Activated T-cell treated with anti-CD3 and anti-CD28 coated beads, Interleukin-2, amount 50 U/mL, for 24 hours (primary cell): Measurements from ENCODE around the gene CYP27C1.
"Not testable (repeated sequence)": the region's sequence is repeated elsewhere in the genome, so short reads cannot be mapped to it uniquely, and the experiment has no call there.

ENCODE experiments used
- DNase-seq: peaks from one replicate; pipeline ENCODE4 v3.0.0-alpha.2; 2020
- H3K27ac Mint-ChIP-seq: 2 replicates; pipeline ENCODE4 v1.8.0; 2020; ENCODE audit warnings: mild to moderate bottlenecking, mixed read lengths
- H3K27me3 Mint-ChIP-seq: 2 replicates; pipeline ENCODE4 v1.8.0; 2020; ENCODE audit warnings: mixed read lengths
- H3K36me3 Mint-ChIP-seq: 2 replicates; pipeline ENCODE4 v1.8.0; 2020; ENCODE audit warnings: low read depth, mixed read lengths
- H3K4me1 Mint-ChIP-seq: 2 replicates; pipeline ENCODE4 v1.8.0; 2020; ENCODE audit warnings: low read depth, mixed read lengths
- H3K4me3 Mint-ChIP-seq: 2 replicates; pipeline ENCODE4 v1.8.0; 2020; ENCODE audit warnings: mild to moderate bottlenecking, moderate library complexity, mixed read lengths
- H3K9me3 Mint-ChIP-seq: 2 replicates; pipeline ENCODE4 v1.8.0; 2020; ENCODE audit warnings: mixed read lengths

CYP27C1 gene, protein sequence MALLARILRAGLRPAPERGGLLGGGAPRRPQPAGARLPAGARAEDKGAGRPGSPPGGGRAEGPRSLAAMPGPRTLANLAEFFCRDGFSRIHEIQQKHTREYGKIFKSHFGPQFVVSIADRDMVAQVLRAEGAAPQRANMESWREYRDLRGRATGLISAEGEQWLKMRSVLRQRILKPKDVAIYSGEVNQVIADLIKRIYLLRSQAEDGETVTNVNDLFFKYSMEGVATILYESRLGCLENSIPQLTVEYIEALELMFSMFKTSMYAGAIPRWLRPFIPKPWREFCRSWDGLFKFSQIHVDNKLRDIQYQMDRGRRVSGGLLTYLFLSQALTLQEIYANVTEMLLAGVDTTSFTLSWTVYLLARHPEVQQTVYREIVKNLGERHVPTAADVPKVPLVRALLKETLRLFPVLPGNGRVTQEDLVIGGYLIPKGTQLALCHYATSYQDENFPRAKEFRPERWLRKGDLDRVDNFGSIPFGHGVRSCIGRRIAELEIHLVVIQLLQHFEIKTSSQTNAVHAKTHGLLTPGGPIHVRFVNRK

GRCh38 chr2:127220102-127220767 lies at the start of gene CYP27C1:
TSS of gene CYP27C1 (minus strand) at chr2:127220299. CDS start at chr2:127220270, 29 bp downstream.
- Mint-ChIP-seq H3K9me3 (peaks cover 2% of the 10 kb centered on the region), H3K4me3 (peak within 1 kb of the TSS; percentile 75), H3K27ac (no peak within 1 kb of the TSS), H3K4me1 (peaks cover 15% of the 10 kb centered on the region), H3K36me3 (no peaks in the 10 kb centered on the region), H3K27me3 (peaks cover 73% of the 10 kb centered on the region)
- no peak for DNase-seq

- Mint-ChIP-seq H3K27me3 (no peaks in the 10 kb centered on the region), H3K4me3 (no peak overlapping the region), H3K36me3 (peaks cover 95% of the 10 kb centered on the region), H3K9me3 (no peaks in the 10 kb centered on the region), H3K4me1 (no peaks in the 10 kb centered on the region), H3K27ac (no peak overlapping the region)
- DNase-seq, result no peak
Observed at GRCh38 chr2:127261804-127262406, 41.8 kb upstream of the CYP27C1 start.

DNA sequence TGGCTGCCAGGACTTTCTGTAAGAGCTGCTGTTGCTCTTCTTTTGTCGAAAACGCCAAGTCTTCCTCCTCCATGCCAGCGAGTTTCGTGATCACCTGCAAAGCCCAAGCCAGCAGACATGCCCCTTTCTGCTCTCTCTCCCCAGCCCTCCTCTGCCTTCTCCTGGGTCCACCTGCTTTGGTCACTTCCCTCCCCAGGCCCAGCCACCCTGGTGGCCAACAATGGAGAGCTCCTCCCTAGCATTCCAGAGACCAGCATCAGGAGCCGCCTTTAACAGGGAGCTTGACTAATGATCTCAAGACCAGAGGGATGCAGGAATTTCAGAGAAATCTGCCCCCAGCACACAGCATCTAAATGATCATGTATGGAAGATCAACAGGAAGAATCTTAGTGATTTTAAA lies 39.3 kb upstream of the CYP27C1 start:
- no peak overlapping the region for H3K27ac Mint-ChIP-seq
- no peak for DNase-seq
- no peak overlapping the region for H3K4me3 Mint-ChIP-seq
- H3K9me3 Mint-ChIP-seq, result no peaks in the 10 kb centered on the region
- H3K36me3 Mint-ChIP-seq, result peaks cover 93% of the 10 kb centered on the region
- H3K27me3 Mint-ChIP-seq, result no peaks in the 10 kb centered on the region
- no peaks in the 10 kb centered on the region for H3K4me1 Mint-ChIP-seq

GRCh38 chr2:127256866-127257265 lies 36.8 kb upstream of the CYP27C1 start:
- Mint-ChIP-seq H3K27me3 (no peaks in the 10 kb centered on the region), H3K4me3 (no peak overlapping the region), H3K4me1 (no peaks in the 10 kb centered on the region), H3K36me3 (peaks cover 85% of the 10 kb centered on the region), H3K9me3 (no peaks in the 10 kb centered on the region), H3K27ac (no peak overlapping the region)
- DNase-seq, result no peak

- H3K4me3 Mint-ChIP-seq, result no peak overlapping the region
- no peak for DNase-seq
- peaks cover 83% of the 10 kb centered on the region for H3K36me3 Mint-ChIP-seq
- H3K4me1 Mint-ChIP-seq, result no peaks in the 10 kb centered on the region
- H3K27me3 Mint-ChIP-seq, result no peaks in the 10 kb centered on the region
- peak overlapping the region; percentile 44 for H3K27ac Mint-ChIP-seq
- no peaks in the 10 kb centered on the region for H3K9me3 Mint-ChIP-seq
Observed at GRCh38 chr2:127256381-127256780, 36.3 kb upstream of the CYP27C1 start.

DNA sequence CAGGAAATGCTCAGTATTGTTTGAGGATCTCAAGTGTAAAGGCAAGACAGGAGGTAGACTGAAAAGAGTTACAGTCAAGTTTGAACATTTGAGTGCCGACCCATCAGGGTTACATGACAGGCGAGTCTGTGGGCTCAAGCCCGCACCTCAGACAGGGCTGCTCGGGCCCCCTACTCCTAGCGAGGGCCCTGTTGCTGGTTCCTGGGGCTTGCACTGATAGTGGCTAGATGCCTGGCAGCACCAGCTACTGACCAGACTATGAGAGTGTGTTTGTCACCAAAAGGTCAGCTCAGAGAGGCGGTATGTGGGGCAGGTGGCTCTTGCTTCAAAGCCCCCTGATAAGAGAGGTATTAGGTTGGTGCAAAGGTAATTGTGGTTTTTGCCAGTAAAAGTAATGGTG lies 35.6 kb upstream of the CYP27C1 start:
- Mint-ChIP-seq H3K4me3 (no peak overlapping the region), H3K27me3 (no peaks in the 10 kb centered on the region), H3K36me3 (peaks cover 79% of the 10 kb centered on the region), H3K9me3 (no peaks in the 10 kb centered on the region), H3K27ac (no peak overlapping the region), H3K4me1 (no peaks in the 10 kb centered on the region)
- DNase-seq, result no peak

DNA sequence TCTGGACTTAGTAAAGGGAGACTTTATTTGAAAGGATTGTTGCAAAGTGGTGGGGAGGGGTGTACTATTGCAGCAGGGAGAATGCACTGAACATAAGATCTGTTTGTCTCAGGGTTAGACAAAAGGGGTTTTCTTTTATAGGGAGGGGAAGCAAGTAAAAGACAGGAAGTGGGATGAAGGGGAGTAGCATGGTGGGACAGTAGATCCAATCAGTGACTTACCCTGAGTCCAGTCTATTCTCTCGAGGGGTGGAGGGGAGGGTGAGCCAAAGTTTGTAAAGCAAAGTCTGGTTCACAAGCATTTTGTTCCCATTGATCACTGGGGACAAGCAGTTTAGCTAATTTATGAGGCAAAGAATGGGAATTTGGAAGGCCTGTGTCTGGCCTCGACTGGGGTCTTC lies 35.0 kb upstream of the CYP27C1 start:
- H3K36me3 Mint-ChIP-seq, result peaks cover 76% of the 10 kb centered on the region
- H3K4me3 Mint-ChIP-seq, result no peak overlapping the region
- H3K4me1 Mint-ChIP-seq, result no peaks in the 10 kb centered on the region
- no peaks in the 10 kb centered on the region for H3K27me3 Mint-ChIP-seq
- H3K27ac Mint-ChIP-seq, result peak overlapping the region; percentile 45
- DNase-seq, result no peak
- H3K9me3 Mint-ChIP-seq, result no peaks in the 10 kb centered on the region

DNA sequence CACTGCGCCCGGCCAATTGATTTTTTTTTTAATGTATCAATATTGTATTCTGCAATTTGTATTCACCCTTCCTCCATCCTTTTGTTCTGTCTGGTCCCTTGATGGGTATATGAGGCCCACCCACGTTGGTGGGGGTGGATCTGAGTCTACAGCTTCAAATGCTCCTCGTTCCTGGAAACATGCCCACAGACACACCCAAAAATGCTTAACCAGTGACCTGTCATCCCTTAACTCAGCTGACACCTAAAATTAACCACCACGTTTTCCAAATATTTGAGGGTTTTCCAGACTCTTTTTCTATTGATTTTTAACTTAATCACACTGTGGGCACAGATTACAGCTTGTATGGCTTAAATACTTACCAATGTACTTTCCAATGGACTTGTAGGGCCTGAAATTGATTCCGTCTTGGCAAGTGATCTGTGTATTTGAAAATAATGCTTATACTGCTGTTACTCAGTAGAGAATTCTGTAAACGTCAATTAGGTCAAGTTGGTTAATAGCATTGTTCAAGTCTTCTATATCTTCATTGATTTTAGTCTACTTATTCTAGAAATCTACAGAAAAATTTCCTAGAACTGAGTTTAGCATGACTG lies 34.4 kb upstream of the CYP27C1 start:
- H3K36me3 Mint-ChIP-seq, result peaks cover 70% of the 10 kb centered on the region
- no peak overlapping the region for H3K27ac Mint-ChIP-seq
- H3K27me3 Mint-ChIP-seq, result no peaks in the 10 kb centered on the region
- no peak for DNase-seq
- no peaks in the 10 kb centered on the region for H3K9me3 Mint-ChIP-seq
- no peak overlapping the region for H3K4me3 Mint-ChIP-seq
- no peaks in the 10 kb centered on the region for H3K4me1 Mint-ChIP-seq

- peaks cover 16% of the 10 kb centered on the region for H3K9me3 Mint-ChIP-seq
Observed at GRCh38 chr2:127241184-127241583, 21.1 kb upstream of the CYP27C1 start.

DNA sequence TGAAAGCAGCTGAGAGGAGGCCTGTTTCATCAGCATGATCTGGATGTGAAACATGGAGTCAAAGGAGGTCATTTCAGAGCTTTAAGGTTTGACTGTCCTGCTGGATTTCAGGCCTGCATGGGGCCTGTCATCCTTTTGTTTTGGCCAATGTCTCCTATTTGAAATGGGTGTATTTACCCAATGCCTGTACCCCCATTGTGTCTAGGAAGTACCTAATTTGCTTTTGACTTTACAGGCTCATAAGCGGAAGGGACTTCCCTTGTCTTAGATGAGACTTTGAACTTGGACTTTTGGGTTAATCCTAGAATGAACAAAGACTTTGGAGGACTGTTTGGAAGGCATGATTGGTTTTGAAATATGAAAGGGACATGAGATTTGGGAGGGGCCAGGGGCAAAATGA lies 19.3 kb upstream of the CYP27C1 start:
- H3K27me3 Mint-ChIP-seq, result no peaks in the 10 kb centered on the region
- no peak for DNase-seq
- H3K9me3 Mint-ChIP-seq, result peaks cover 16% of the 10 kb centered on the region
- H3K36me3 Mint-ChIP-seq, result no peaks in the 10 kb centered on the region
- H3K4me3 Mint-ChIP-seq, result no peak overlapping the region
- no peak overlapping the region for H3K27ac Mint-ChIP-seq
- no peaks in the 10 kb centered on the region for H3K4me1 Mint-ChIP-seq

More at GRCh38 chr2:127241184-127241583, 21.1 kb upstream of the CYP27C1 start:
- not testable (repeated sequence) for DNase-seq, H3K27me3 Mint-ChIP-seq, H3K36me3 Mint-ChIP-seq, H3K4me3 Mint-ChIP-seq, H3K4me1 Mint-ChIP-seq, H3K27ac Mint-ChIP-seq

DNA sequence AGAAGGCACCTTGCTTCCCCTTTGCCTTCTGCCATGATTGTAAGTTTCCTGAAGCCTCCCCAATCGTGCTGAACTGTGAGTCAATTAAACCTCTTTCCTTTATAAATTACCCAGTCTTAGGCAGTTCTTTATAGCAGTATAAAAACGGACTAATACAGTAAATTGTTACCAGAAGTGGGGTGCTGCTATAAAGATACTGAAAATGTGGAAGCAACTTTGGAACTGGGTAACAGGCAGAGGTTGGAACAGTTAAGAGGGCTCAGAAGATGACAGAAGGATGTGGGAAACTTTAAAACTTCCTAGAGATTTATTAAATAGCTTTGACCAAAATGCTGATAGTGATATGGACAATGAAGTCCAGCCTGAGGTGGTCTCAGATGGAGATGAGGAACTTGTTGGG lies 17.7 kb upstream of the CYP27C1 start:
- H3K4me3 Mint-ChIP-seq, DNase-seq, H3K27ac Mint-ChIP-seq, H3K27me3 Mint-ChIP-seq, H3K36me3 Mint-ChIP-seq, H3K4me1 Mint-ChIP-seq: not testable (repeated sequence)
- peaks cover 16% of the 10 kb centered on the region for H3K9me3 Mint-ChIP-seq

DNA sequence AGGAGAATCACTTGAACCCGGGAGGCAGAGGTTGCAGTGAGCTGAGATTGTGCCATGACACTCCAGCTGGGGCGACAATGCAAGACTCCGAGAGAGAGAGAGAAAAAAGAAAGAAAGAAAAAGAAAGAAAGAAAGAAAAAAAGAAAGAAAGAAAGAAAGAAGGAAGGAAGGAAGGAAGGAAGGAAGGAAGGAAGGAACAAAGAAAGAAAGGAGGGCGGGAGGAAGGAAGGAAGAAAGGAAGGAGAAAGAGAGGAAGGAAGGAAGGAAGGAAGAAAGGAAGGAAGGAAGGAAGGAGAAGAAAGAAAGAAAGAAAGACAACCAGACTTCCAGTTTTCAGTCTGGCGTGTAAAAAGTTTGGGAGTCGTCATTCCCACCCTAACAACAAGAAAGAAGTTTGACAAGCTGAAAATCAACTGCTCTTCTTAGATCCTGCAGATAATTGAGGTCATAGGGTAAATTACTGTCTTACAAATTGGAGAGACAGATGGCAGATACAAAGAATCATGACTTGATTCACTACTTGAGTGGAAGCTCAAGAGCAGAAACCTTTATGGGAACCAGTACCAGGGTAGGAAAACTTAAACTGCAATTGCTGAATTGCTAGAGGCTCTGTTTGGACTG lies 15.1 kb upstream of the CYP27C1 start:
- H3K27ac Mint-ChIP-seq, result no peak overlapping the region
- no peaks in the 10 kb centered on the region for H3K4me1 Mint-ChIP-seq
- no peaks in the 10 kb centered on the region for H3K36me3 Mint-ChIP-seq
- DNase-seq, result no peak
- H3K27me3 Mint-ChIP-seq, result no peaks in the 10 kb centered on the region
- H3K9me3 Mint-ChIP-seq, result peaks cover 11% of the 10 kb centered on the region
- H3K4me3 Mint-ChIP-seq, result no peak overlapping the region

DNA sequence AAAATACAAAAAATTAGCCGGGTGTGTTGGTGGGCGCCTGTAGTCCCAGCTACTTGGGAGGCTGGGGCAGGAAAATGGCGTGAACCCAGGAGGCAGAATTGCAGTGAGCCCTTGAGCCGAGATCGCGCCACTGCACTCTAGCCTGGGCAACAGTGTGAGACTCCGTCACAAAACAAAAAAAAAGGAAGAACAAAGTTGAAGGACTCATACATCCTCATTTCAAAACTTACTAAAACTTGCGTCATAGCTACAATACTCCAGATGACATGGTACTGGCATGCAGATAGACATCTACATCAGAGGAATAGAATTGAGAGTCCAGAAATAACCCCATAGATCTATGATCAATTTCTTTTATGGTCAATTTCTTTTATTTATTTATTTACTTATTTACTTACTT lies 13.6 kb upstream of the CYP27C1 start:
- Mint-ChIP-seq H3K4me3 (no peak overlapping the region), H3K9me3 (peaks cover 6% of the 10 kb centered on the region)
- DNase-seq, result no peak

More for the DNA sequence above, 13.6 kb upstream of the CYP27C1 start:
- Mint-ChIP-seq H3K4me1 (no peaks in the 10 kb centered on the region), H3K36me3 (no peaks in the 10 kb centered on the region), H3K27ac (no peak overlapping the region), H3K27me3 (peaks cover 6% of the 10 kb centered on the region)
